HG02973 (cell line): Measurements from ENCODE around the gene UNKL.

Source experiments
- ATAC-seq: cut with Tn5 transposase; IDR thresholded peaks from one replicate; pipeline ENCODE4 v1.9.1; 2021; ENCODE audit warnings: moderate library complexity; ENCODE audit not compliant: unreplicated experiment

The UNKL gene

GRCh38 chr16:1378804-1379303, 35.6 kb downstream of the UNKL start:
- no peak for ATAC-seq

GRCh38 chr16:1378087-1378803, 36.3 kb downstream of the UNKL start:
- no peak for ATAC-seq

GRCh38 chr16:1377406-1378010, 37.0 kb downstream of the UNKL start:
- ATAC-seq: no peak

- ATAC-seq: no peak
Observed at GRCh38 chr16:1375741-1376410, 38.6 kb downstream of the UNKL start.

GRCh38 chr16:1375298-1375640, 39.2 kb downstream of the UNKL start:
- ATAC-seq: no peak

- no peak for ATAC-seq
Observed at GRCh38 chr16:1374418-1375297, 39.8 kb downstream of the UNKL start.

- ATAC-seq: no peak
Observed at GRCh38 chr16:1372292-1372950, 42.1 kb downstream of the UNKL start.

GRCh38 chr16:1371054-1371978, 43.2 kb downstream of the UNKL start:
- no peak for ATAC-seq

GRCh38 chr16:1367486-1368174, 46.9 kb downstream of the UNKL start:
- ATAC-seq: no peak

- ATAC-seq: no peak
Observed at GRCh38 chr16:1366712-1367299, 47.7 kb downstream of the UNKL start.

GRCh38 chr16:1366060-1366711, 48.3 kb downstream of the UNKL start:
- ATAC-seq: no peak

- ATAC-seq: no peak
Observed at GRCh38 chr16:1364510-1364909, 50.0 kb downstream of the UNKL start.

- no peak for ATAC-seq
Observed at GRCh38 chr16:1363501-1364041, 50.9 kb downstream of the UNKL start.

- ATAC-seq: no peak
Observed at GRCh38 chr16:1362807-1363206, 51.7 kb downstream of the UNKL start.

GRCh38 chr16:1361685-1362360, 52.7 kb downstream of the UNKL start:
- ATAC-seq: no peak

- no peak for ATAC-seq
Observed at GRCh38 chr16:1357906-1358566, 56.5 kb downstream of the UNKL start.
